Measurements from ENCODE around the gene KCNMA1.
"Not testable (repeated sequence)": the region's sequence is repeated elsewhere in the genome, so short reads cannot be mapped to it uniquely, and the experiment has no call there.

The KCNMA1 gene

GRCh38 chr10:77578583-77579227, 58.9 kb downstream of the KCNMA1 start:
- no peak for DNase-seq

- no peak for DNase-seq
Observed at GRCh38 chr10:77577666-77578229, 59.9 kb downstream of the KCNMA1 start.

GRCh38 chr10:77576444-77577032, 61.1 kb downstream of the KCNMA1 start:
- no peak for DNase-seq

GRCh38 chr10:77576007-77576367, 61.6 kb downstream of the KCNMA1 start:
- no peak for DNase-seq

GRCh38 chr10:77575271-77576006, 62.2 kb downstream of the KCNMA1 start:
- DNase-seq = no peak

- peak in 2 of 3 donors; percentile 21 to 39 for DNase-seq
Observed at GRCh38 chr10:77574438-77574837, 63.2 kb downstream of the KCNMA1 start.

- not testable (repeated sequence) for DNase-seq
Observed at GRCh38 chr10:77572520-77572919, 65.1 kb downstream of the KCNMA1 start.

- DNase-seq = no peak
Observed at GRCh38 chr10:77571490-77571889, 66.1 kb downstream of the KCNMA1 start.

GRCh38 chr10:77566914-77567566, 70.6 kb downstream of the KCNMA1 start:
- no peak for DNase-seq

- no peak for DNase-seq
Observed at GRCh38 chr10:77566236-77566635, 71.4 kb downstream of the KCNMA1 start.

- no peak for DNase-seq
Observed at GRCh38 chr10:77565590-77566023, 72.0 kb downstream of the KCNMA1 start.

- DNase-seq = no peak
Observed at GRCh38 chr10:77564731-77565589, 72.6 kb downstream of the KCNMA1 start.

GRCh38 chr10:77563638-77564270, 73.9 kb downstream of the KCNMA1 start:
- no peak for DNase-seq

- no peak for DNase-seq
Observed at GRCh38 chr10:77562742-77563141, 74.9 kb downstream of the KCNMA1 start.

- no peak for DNase-seq
Observed at GRCh38 chr10:77561991-77562390, 75.6 kb downstream of the KCNMA1 start.

GRCh38 chr10:77560471-77560870, 77.1 kb downstream of the KCNMA1 start:
- DNase-seq = no peak

- DNase-seq = no peak
Observed at GRCh38 chr10:77560052-77560451, 77.6 kb downstream of the KCNMA1 start.

- no peak for DNase-seq
Observed at GRCh38 chr10:77556990-77557601, 80.5 kb downstream of the KCNMA1 start.

GRCh38 chr10:77555591-77556212, 81.9 kb downstream of the KCNMA1 start:
- DNase-seq = peak; percentile 66 to 75 (median 70)

GRCh38 chr10:77554996-77555397, 82.6 kb downstream of the KCNMA1 start:
- DNase-seq = peak; percentile 55 to 61 (median 58)

GRCh38 chr10:77553966-77554365, 83.6 kb downstream of the KCNMA1 start:
- DNase-seq = no peak

Measured in suppressor macrophage treated with lipopolysaccharide for 1 hour (primary cell).